Immature natural killer cell (primary cell): ENCODE results near the gene PKN1. TPM values are rescaled to one million over a fixed set of nuclear protein-coding genes. Genes with fewer than 3 reads are reported as not detected.

Experiments used
- DNase-seq, 3 donors: peaks; one replicate each; pipeline ENCODE4 v3.0.0; 2022; ENCODE audit warnings: mixed read lengths in 1 of 3
- H3K27ac Mint-ChIP-seq, 6 donors: one replicate each; pipeline ENCODE4 v1.8.0; 2020; ENCODE audit warnings: mixed read lengths in 6 of 6, mild to moderate bottlenecking in 5 of 6, inconsistent platforms in 4 of 6, moderate library complexity in 3 of 6
- H3K27me3 Mint-ChIP-seq, 3 donors: one replicate each; pipeline ENCODE4 v1.8.0; 2020 to 2021; ENCODE audit warnings: low read depth in 3 of 3, mild to moderate bottlenecking in 3 of 3, mixed read lengths in 3 of 3, moderate library complexity in 3 of 3, inconsistent platforms in 1 of 3
- H3K36me3 Mint-ChIP-seq, 3 donors: one replicate each; pipeline ENCODE4 v1.8.0; 2020; ENCODE audit warnings: mixed read lengths in 3 of 3, inconsistent platforms in 2 of 3, mild to moderate bottlenecking in 2 of 3
- H3K4me1 Mint-ChIP-seq, 2 donors: one replicate each; pipeline ENCODE4 v1.8.0; 2020; ENCODE audit warnings: inconsistent platforms in 2 of 2, mild to moderate bottlenecking in 2 of 2, mixed read lengths in 2 of 2, moderate library complexity in 1 of 2
- H3K4me3 Mint-ChIP-seq, 5 donors: one replicate each; pipeline ENCODE4 v1.8.0; 2020; ENCODE audit warnings: mild to moderate bottlenecking in 5 of 5, mixed read lengths in 5 of 5, inconsistent platforms in 3 of 5, moderate library complexity in 3 of 5
- H3K9me3 Mint-ChIP-seq, 6 donors: one replicate each; pipeline ENCODE4 v1.8.0; 2020; ENCODE audit warnings: mild to moderate bottlenecking in 6 of 6, mixed read lengths in 6 of 6, inconsistent platforms in 4 of 6, moderate library complexity in 3 of 6
- polyA plus RNA-seq, 3 donors: library from polyadenylated mRNA; unstranded; fragments of 300-500 nt; fragmentation: Illumina TruSeq; gene quantifications; one replicate each; pipeline ENCODE4 v1.2.3, GENCODE V29; 2021

PKN1 gene
- polyA plus RNA-seq, 3 donors from 2014 or later = 74.3 to 94.6 (median 84.7) TPM

DNA sequence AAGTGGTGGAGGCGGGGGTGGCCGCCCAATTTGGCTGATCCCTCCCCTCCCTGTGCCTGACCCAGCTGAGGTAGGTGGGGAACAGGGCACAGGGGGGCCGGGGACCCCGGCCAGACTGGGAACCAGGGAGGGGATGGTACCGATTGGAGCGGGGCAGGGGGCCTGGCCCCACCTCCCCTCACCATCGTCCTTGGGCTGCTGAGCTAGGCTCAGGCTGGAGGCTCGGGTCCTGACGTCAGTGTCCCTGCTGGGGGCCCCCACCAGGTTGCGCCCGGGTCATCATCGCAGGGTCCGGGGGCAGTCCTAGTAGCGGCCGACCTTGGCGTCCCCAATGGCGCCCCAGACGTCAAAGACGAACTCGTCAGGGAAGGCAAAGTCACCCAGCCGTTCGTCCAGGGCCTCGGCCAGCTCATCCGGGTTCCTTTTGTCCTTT, 45.0 kb downstream of the PKN1 start:
- Mint-ChIP-seq H3K27ac (peak overlapping the region in 2 of 6 donors; percentile 45 to 83), H3K4me1 (peaks cover 24 to 33% of the 10 kb centered on the region in 2 donors), H3K9me3 (no peaks in the 10 kb centered on the region), H3K36me3 (peaks cover 0 to 3% (median 0%) of the 10 kb centered on the region in 3 donors), H3K27me3 (peaks cover 0 to 20% (median 11%) of the 10 kb centered on the region in 3 donors), H3K4me3 (no peak overlapping the region)
- DNase-seq = no peak

DNA sequence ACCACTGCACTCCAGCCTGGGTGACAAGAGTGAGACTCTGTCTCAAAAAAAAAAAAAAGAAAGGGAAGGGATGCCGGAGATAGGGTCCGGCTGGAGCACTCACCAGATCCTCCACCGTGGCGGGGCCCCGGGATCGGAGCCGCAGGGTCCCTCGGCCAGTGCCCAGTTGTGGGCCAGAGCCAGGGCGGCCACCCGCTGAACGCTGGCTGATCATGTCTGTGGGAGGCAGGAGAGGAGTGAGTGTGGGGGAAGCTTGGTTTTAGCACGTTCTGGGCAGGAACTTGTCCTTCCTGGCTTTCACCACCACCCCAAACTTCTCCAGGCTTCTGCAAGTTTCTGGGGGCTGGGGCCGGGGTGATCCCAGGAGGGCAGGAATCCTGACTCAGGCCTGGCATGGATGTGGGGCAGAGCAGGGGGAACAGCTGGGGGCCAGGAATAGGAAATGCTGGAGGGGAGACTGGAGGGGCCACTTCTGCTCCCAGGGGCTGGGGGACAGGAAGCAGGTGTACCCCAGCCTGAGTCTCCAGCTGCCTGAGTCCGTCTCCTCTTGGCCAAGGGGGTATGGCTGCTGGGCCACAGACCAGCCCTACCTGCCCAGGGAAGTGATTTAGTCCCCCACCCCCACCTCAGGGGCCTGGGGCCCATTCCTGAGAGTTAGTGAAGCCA, 46.3 kb downstream of the PKN1 start:
- H3K36me3 Mint-ChIP-seq = peaks cover 0 to 3% (median 0%) of the 10 kb centered on the region in 3 donors
- no peak overlapping the region for H3K4me3 Mint-ChIP-seq
- DNase-seq = no peak

DNA sequence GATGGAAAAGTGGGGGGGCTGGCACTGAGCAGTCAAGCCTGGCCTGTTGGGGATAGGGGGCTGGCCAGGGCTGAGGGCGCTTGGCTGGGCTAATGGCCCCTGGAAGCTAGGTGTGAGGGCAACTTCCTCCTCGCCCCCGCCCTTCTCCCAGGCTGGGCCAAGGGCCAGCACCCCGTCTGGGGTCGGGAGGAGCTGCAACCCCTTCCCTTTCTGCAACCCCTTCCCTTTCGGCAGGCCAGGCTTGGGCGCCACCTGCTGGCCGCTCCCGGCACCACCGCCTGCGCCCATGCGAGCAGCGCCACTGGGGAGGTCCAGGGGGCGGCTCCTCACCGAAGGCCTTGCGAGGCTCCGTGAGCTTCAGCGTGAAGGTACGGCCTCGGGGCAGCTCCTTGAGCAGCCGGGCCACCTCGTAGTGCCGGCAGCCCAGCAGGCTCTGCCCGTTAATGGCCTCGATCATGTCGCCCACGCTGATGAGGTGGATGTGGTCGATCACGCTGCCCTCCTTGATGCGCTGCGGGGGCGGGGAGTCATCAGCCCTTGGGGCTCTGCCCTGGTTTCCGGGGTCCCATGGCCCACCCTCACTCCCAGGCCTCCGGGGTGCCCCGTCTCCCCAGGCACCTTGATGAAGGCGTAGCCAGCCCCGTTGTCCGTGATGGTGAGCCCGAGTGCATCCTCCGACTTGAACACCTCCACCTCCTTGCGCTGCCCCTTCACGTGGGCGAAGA, 47.0 kb downstream of the PKN1 start:
- peaks cover 15 to 23% of the 10 kb centered on the region in 2 donors for H3K4me1 Mint-ChIP-seq
- H3K27me3 Mint-ChIP-seq = peaks cover 0 to 14% (median 8%) of the 10 kb centered on the region in 3 donors
- H3K36me3 Mint-ChIP-seq = peaks cover 0 to 3% (median 0%) of the 10 kb centered on the region in 3 donors
- H3K9me3 Mint-ChIP-seq = no peaks in the 10 kb centered on the region
- peak; percentile 66 to 75 (median 72) for DNase-seq
- H3K4me3 Mint-ChIP-seq = no peak overlapping the region
- H3K27ac Mint-ChIP-seq = peak overlapping the region in 1 of 6 donors; percentile 46

More for the DNA sequence above, 46.3 kb downstream of the PKN1 start:
- H3K9me3 Mint-ChIP-seq = no peaks in the 10 kb centered on the region
- peaks cover 20 to 28% of the 10 kb centered on the region in 2 donors for H3K4me1 Mint-ChIP-seq
- peaks cover 0 to 15% (median 10%) of the 10 kb centered on the region in 3 donors for H3K27me3 Mint-ChIP-seq
- H3K27ac Mint-ChIP-seq = peak overlapping the region in 2 of 6 donors; percentile 20 to 78

DNA sequence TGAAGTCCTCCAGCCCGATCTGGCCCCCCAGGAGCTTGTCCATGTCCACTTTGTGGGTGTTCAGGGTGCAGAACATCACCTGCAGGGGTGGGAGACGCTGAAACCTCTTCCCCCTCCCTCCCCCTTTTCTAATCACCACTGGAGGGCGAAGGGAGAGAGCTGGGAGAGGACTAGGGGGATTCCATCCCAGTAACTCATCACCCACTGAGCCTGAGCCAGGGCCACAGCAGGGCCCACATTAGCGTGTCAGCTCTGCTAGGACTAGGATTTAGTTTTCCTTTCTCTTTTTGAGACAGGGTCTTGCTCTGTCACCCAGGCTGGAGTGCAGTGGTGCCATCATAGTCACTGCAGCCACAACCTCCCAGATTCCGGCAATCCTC, 47.6 kb downstream of the PKN1 start:
- peaks cover 12 to 20% of the 10 kb centered on the region in 2 donors for H3K4me1 Mint-ChIP-seq
- H3K36me3 Mint-ChIP-seq = peaks cover 0 to 3% (median 0%) of the 10 kb centered on the region in 3 donors
- no peak overlapping the region for H3K4me3 Mint-ChIP-seq
- peak overlapping the region in 1 of 6 donors; percentile 69 for H3K27ac Mint-ChIP-seq
- DNase-seq = no peak
- H3K27me3 Mint-ChIP-seq = peaks cover 0 to 14% (median 8%) of the 10 kb centered on the region in 3 donors
- no peaks in the 10 kb centered on the region for H3K9me3 Mint-ChIP-seq

DNA sequence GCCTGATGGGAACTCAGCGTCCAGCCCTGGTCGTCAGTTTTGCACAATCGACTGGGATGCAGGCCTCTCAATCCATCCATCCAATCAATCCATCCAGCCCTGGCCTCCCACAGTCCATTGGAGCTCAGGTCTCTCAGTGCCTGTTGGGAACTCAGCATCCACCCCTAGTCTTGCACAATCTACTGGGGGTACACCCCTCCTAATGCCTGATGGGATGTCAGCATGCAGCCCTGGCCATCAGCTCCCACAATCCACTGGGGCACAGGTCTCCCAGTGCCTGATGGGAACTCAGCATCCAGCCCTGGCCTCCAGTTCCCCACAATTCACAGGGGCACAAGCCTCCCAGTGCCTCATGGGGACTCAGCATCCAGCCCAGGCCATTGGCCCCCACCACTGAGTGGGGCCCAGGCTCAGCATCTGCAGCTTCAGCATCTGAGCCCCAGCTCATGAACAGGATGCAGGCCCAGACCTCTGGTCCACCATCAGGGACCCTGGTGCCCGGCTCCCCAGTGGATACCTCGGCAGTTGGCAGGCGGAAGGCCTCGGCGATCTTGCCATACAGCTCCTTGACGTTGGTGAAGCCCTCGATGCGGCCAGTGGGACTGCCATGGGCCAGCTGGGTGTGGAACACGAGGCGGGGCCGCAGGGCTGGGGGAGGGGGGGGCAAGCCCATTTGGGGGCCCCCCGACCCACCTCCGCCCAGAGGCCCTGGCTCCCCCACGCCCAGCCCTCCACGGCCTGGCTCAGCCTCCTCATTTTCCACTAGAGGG, 49.3 kb downstream of the PKN1 start:
- H3K9me3 Mint-ChIP-seq = no peaks in the 10 kb centered on the region
- H3K36me3 Mint-ChIP-seq = peaks cover 0 to 3% (median 0%) of the 10 kb centered on the region in 3 donors
- DNase-seq = no peak
- peaks cover 6 to 12% of the 10 kb centered on the region in 2 donors for H3K4me1 Mint-ChIP-seq
- H3K27ac Mint-ChIP-seq = peak overlapping the region in 1 of 6 donors; percentile 5
- peaks cover 0 to 4% (median 0%) of the 10 kb centered on the region in 3 donors for H3K27me3 Mint-ChIP-seq
- H3K4me3 Mint-ChIP-seq = no peak overlapping the region

DNA sequence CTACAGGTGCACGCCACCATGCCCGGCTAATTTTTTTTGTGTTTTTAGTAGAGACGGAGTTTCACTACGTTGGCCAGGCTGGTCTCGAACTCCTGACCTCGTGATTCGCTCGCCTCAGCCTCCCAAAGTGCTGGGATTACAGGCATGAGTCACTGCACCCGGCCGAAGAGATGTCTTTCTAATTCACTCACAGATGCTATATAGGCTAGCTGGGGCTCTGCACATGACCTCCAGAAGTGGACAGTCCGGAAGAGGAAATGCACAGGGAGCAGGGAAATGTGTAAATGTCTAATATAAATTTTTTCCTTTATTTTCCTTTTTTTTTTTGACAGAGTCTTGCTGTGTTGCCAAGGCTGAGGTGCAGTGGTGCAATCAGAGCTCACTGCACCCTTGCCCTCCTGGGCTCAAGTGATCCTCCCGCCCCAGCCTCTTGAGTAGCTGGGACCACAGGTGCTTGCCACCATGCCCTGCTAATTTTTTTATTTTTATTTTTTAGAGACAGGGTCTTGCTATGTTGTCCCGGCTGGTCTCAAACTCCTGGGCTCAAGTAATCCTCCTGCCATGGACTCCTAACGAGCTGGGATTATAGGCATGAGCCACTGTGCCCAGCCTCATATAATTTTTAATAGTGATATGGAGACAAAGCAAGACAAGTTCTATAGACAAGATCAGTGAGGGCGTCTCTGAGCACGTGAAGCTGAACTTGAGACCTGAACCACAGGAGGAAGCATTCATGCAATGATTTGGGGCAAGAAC, 54.4 kb downstream of the PKN1 start:
- no peak overlapping the region for H3K4me3 Mint-ChIP-seq
- H3K9me3 Mint-ChIP-seq = no peaks in the 10 kb centered on the region
- peaks cover 3 to 12% (median 12%) of the 10 kb centered on the region in 3 donors for H3K36me3 Mint-ChIP-seq
- H3K4me1 Mint-ChIP-seq = peaks cover 6 to 7% of the 10 kb centered on the region in 2 donors
- H3K27ac Mint-ChIP-seq = no peak overlapping the region
- H3K27me3 Mint-ChIP-seq = peaks cover 0 to 4% (median 0%) of the 10 kb centered on the region in 3 donors
- no peak for DNase-seq

DNA sequence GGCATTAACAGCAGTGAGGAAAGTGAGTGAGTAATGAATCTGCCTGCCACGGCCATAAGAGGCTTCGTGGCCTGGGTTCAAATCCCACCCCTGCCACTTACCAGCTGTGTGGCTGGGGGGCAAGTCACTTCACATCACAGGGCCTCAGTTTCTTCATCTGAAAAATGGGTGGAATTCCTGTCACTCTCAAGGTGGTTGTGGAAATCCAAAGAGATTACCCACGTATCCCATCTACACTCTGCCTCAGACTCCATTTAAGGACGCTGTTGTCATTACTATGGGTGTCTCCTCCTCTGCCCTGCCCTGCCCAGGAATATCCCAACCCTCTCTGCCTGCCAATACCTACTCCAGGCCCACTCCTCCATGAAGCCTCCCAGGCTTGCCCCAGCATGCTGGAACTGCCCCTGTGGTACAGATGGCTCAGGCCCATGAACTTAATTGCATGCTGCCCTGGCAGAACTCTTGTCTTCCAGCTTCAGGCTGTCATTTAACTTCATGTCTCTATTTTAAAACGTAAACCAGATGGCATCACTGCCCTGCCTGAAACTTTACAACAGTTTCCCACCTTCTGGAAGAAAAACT, 59.7 kb downstream of the PKN1 start:
- H3K9me3 Mint-ChIP-seq = no peaks in the 10 kb centered on the region
- peaks cover 0 to 4% (median 0%) of the 10 kb centered on the region in 3 donors for H3K27me3 Mint-ChIP-seq
- no peak for DNase-seq
- peaks cover 3 to 12% (median 12%) of the 10 kb centered on the region in 3 donors for H3K36me3 Mint-ChIP-seq
- H3K4me3 Mint-ChIP-seq = no peak overlapping the region
- H3K4me1 Mint-ChIP-seq = peaks cover 24 to 25% of the 10 kb centered on the region in 2 donors
- H3K27ac Mint-ChIP-seq = peak overlapping the region in 5 of 6 donors; percentile 28 to 79 (median 45)

DNA sequence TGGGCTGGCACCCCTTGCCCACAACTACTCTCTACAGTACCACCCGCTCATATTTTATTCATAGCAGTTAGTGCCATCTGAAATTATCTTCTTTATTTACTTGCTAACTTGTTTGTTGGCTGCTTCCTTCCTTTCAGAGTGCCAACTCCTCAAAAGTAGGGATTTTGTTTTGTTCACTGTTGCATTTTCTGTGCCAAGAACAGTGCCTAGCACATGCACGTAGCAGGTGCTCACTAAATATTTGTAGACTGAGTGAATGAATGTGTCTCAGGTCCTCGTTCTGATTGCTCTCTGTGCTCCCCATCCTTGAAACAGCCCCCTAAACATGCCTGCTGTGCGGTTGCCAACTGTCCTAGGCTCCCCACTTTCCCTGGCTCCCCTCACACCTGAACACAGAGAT, 61.3 kb downstream of the PKN1 start:
- Mint-ChIP-seq H3K27me3 (peaks cover 0 to 4% (median 0%) of the 10 kb centered on the region in 3 donors), H3K27ac (peak overlapping the region; percentile 17 to 85 (median 78)), H3K9me3 (no peaks in the 10 kb centered on the region), H3K36me3 (peaks cover 3 to 10% (median 8%) of the 10 kb centered on the region in 3 donors), H3K4me1 (peaks cover 24 to 25% of the 10 kb centered on the region in 2 donors), H3K4me3 (peak overlapping the region; percentile 65 to 79 (median 69))
- DNase-seq = no peak

DNA sequence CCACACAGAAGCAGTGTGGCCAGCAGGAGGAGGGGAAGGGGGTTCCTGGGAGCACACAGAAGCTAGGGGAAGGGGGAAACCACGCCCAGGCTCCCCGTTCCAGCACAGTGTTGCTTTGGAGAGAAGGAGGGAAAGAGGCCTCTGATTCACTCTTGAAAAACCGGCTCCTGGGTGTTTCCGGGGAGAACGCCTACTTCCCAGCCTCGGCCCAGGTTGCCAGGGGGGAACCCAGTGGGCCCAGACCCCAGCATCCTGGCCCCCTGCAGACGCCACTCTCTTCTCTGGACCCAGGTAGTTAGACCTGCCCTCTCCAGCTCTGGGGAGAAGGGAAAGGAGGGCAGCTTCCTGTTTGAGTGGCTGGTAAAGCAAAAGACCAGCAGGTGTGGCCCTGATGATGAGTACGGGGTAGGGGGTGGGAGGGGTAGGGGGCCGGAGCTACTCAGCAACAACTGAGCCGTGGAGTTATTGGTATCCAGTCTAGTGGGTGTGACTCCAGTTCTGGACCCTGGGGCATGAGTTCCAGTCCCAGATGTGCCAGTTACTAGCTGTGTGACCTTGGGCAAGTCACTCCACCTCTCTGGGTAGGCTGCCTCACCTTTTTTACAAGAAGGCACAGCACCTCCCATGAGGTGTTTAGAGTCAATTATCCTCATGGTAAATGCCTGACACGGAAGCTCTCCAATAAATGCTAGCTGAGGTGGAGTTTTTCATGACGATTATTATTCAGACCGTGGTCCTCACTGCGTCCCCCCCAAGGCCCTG, 62.0 kb downstream of the PKN1 start:
- H3K9me3 Mint-ChIP-seq = no peaks in the 10 kb centered on the region
- peak overlapping the region; percentile 81 to 85 (median 83) for H3K4me3 Mint-ChIP-seq
- H3K27ac Mint-ChIP-seq = peak overlapping the region; percentile 17 to 91 (median 80)
- H3K4me1 Mint-ChIP-seq = peaks cover 24 to 25% of the 10 kb centered on the region in 2 donors
- DNase-seq = no peak
- peaks cover 0 to 4% (median 3%) of the 10 kb centered on the region in 3 donors for H3K36me3 Mint-ChIP-seq
- H3K27me3 Mint-ChIP-seq = peaks cover 0 to 4% (median 0%) of the 10 kb centered on the region in 3 donors

DNA sequence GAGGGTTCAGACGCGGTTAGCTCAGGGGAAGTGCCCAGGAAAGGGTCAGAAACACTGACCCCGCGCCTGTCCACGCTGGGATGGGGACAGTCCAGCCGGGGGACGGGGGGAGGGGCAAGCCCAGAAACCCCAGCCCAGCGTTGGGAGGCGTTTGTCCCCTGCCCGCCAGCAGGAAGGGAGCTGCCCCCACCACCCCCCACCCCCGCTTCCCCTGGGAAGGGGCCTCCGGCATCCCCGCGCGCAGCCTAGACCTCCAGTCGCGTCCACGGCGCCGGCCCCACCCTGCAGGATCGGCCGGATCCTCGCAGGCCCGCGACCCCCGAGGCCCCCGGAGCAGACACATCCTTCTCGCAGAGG, 62.5 kb downstream of the PKN1 start:
- no peaks in the 10 kb centered on the region for H3K9me3 Mint-ChIP-seq
- H3K27me3 Mint-ChIP-seq = peaks cover 0 to 4% (median 0%) of the 10 kb centered on the region in 3 donors
- no peak for DNase-seq
- H3K27ac Mint-ChIP-seq = peak overlapping the region in 5 of 6 donors; percentile 63 to 91 (median 83)
- peaks cover 24 to 25% of the 10 kb centered on the region in 2 donors for H3K4me1 Mint-ChIP-seq
- H3K36me3 Mint-ChIP-seq = peaks cover 0 to 4% (median 3%) of the 10 kb centered on the region in 3 donors
- peak overlapping the region; percentile 81 to 85 (median 83) for H3K4me3 Mint-ChIP-seq

DNA sequence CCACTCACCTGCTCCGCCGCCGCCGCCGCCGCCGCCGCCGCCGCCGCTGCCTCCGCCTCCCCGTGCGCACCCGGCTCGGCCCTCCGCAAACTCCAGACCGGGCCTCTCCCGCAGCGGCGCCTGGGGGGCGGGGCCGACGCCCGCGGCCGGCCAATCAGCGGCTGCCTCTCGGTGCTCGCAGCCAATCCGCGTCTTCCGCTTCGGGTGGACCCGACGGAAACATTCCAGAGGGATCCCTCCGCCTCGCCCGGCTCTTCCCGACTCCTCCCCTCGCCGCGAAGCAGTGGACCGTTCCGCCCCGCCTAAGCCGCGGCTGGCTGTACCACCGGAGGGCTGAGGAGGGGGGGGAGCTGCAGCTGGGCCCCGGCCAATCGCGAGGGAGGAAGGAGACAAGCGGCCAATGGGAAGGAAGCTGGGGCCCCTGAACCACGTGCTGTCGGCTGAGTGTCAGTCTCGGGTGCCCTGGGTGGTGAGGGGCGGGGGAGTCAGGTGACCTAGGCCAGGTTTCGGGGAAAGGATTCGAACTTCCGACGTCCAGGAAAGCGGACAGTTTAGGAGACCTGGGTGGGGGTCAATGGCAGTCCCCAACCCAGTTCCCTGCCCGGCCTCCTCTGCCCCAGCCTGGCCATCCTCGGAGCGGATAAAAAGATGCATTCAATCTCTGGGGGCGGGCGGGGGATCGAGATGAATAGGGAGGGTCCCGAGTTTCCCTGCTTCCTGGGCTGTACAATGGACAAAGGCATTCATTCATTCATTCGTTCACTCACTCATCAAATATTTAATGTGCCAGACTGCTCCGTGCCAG, 63.1 kb downstream of the PKN1 start, which contains the start of gene GIPC1:
TSS of gene GIPC1 (minus strand) at position 99 of the 805 bp plus-strand sequence. CDS start 13,151 bp downstream, outside the sequence.
- Mint-ChIP-seq H3K9me3 (no peaks in the 10 kb centered on the region), H3K36me3 (peaks cover 0 to 4% (median 3%) of the 10 kb centered on the region in 3 donors), H3K27ac (peak within 1 kb of the TSS; percentile 65 to 91 (median 86)), H3K4me3 (peak within 1 kb of the TSS; percentile 81 to 85 (median 83)), H3K27me3 (peaks cover 0 to 4% (median 0%) of the 10 kb centered on the region in 3 donors), H3K4me1 (peaks cover 24 to 25% of the 10 kb centered on the region in 2 donors)
- DNase-seq = peak; percentile 84 to 87 (median 86)
